Liver (tissue), 9 donors: ENCODE measurements around the gene MS4A5. TPM values are rescaled to one million over a fixed set of nuclear protein-coding genes. Genes with fewer than 3 reads are reported as not detected.

Source experiments
- DNase-seq: peaks from one replicate; pipeline ENCODE4 v3.0.0-alpha.2; 2017; ENCODE audit warnings: low spot score
- H3K27ac ChIP-seq, 2 donors: one replicate each; pipeline ENCODE4 v1.7.0; 2013; ENCODE audit warnings: inconsistent platforms in 2 of 2, low read length in 2 of 2, control low read depth in 1 of 2, low read depth in 1 of 2, mild to moderate bottlenecking in 1 of 2
- H3K27me3 ChIP-seq, 4 donors: one replicate each; pipeline versions ENCODE4 v1.6.1 to v1.7.0; 2013; ENCODE audit warnings: low read length in 3 of 4, inconsistent platforms in 1 of 4, mild to moderate bottlenecking in 1 of 4, moderate library complexity in 1 of 4; ENCODE audit not compliant: control insufficient read depth in 4 of 4, insufficient read depth in 4 of 4
- H3K36me3 ChIP-seq, 4 donors: one replicate each; pipeline versions ENCODE4 v1.6.1 to v1.7.0; 2013; ENCODE audit warnings: low read length in 3 of 4, mild to moderate bottlenecking in 3 of 4, low read depth in 1 of 4, moderate library complexity in 1 of 4; ENCODE audit not compliant: control insufficient read depth in 4 of 4, insufficient read depth in 3 of 4
- H3K4me1 ChIP-seq, 4 donors: one replicate each; pipeline versions ENCODE4 v1.6.1 to v1.7.0; 2013; ENCODE audit warnings: low read length in 3 of 4, mild to moderate bottlenecking in 3 of 4, moderate library complexity in 1 of 4; ENCODE audit not compliant: control insufficient read depth in 4 of 4, insufficient read depth in 4 of 4
- H3K4me3 ChIP-seq, 3 donors: one replicate each; pipeline versions ENCODE4 v1.6.1 to v1.7.0; 2013; ENCODE audit warnings: low read length in 3 of 3, control low read depth in 1 of 3, low read depth in 1 of 3, mild to moderate bottlenecking in 1 of 3
- H3K9ac ChIP-seq, 2 donors: one replicate each; pipeline ENCODE4 v1.7.0; 2013; ENCODE audit warnings: low read length in 2 of 2, mild to moderate bottlenecking in 2 of 2, moderate library complexity in 2 of 2, control low read depth in 1 of 2, low read depth in 1 of 2
- H3K9me3 ChIP-seq, 4 donors: one replicate each; pipeline versions ENCODE4 v1.6.1 to v1.7.0; 2013; ENCODE audit warnings: low read length in 3 of 4; ENCODE audit not compliant: control insufficient read depth in 4 of 4
- ATF3 ChIP-seq: IDR thresholded peaks from 2 replicates; pipeline ENCODE4 v1.6.1; 2016; ENCODE audit warnings: antibody characterized with exemption
- FOXA1 ChIP-seq: IDR thresholded peaks from 2 replicates; pipeline ENCODE4 v1.6.1; 2016; ENCODE audit warnings: antibody characterized with exemption
- FOXA2 ChIP-seq: IDR thresholded peaks from 2 replicates; pipeline ENCODE4 v1.6.1; 2016; ENCODE audit warnings: antibody characterized with exemption
- GABPA ChIP-seq, 2 donors: IDR thresholded peaks in 1 of 2; conservative IDR thresholded peaks in 1 of 2; 2 replicates each; pipeline ENCODE4 v1.6.1; 2016; ENCODE audit warnings: antibody characterized with exemption in 2 of 2, mild to moderate bottlenecking in 1 of 2, moderate library complexity in 1 of 2
- HNF4A ChIP-seq, 2 donors: conservative IDR thresholded peaks; 2 replicates each; pipeline ENCODE4 v1.6.1; 2016; ENCODE audit warnings: antibody characterized with exemption in 2 of 2, mild to moderate bottlenecking in 2 of 2
- HNF4G ChIP-seq: IDR thresholded peaks from 2 replicates; pipeline ENCODE4 v1.6.1; 2016; ENCODE audit warnings: antibody characterized with exemption
- JUND ChIP-seq, 2 donors: IDR thresholded peaks; 2 replicates each; pipeline ENCODE4 v1.6.1; 2016; ENCODE audit warnings: antibody characterized with exemption in 2 of 2
- MAX ChIP-seq: IDR thresholded peaks from 2 replicates; pipeline ENCODE4 v1.6.1; 2016; ENCODE audit warnings: antibody characterized with exemption
- RAD21 ChIP-seq, 2 donors: IDR thresholded peaks; 2 replicates each; pipeline ENCODE4 v1.6.1; 2016; ENCODE audit warnings: antibody characterized with exemption in 2 of 2, mild to moderate bottlenecking in 2 of 2
- RXRA ChIP-seq, 2 donors: IDR thresholded peaks; 2 replicates each; pipeline ENCODE4 v1.6.1; 2017 to 2018; ENCODE audit warnings: antibody characterized with exemption in 2 of 2, mild to moderate bottlenecking in 1 of 2
- SP1 ChIP-seq: IDR thresholded peaks from 2 replicates; pipeline ENCODE4 v1.6.1; 2018; ENCODE audit warnings: antibody characterized with exemption, mild to moderate bottlenecking
- TAF1 ChIP-seq: conservative IDR thresholded peaks from 2 replicates; pipeline ENCODE4 v1.6.1; 2016; ENCODE audit warnings: antibody characterized with exemption, mild to moderate bottlenecking
- YY1 ChIP-seq: IDR thresholded peaks from 2 replicates; pipeline ENCODE4 v1.6.1; 2016; ENCODE audit warnings: antibody characterized with exemption, mild to moderate bottlenecking
- ZBTB33 ChIP-seq: IDR thresholded peaks from 2 replicates; pipeline ENCODE4 v1.6.1; 2016; ENCODE audit warnings: antibody characterized with exemption
- WGBS: extraction: QIAGEN DNeasy Blood & Tissue Kit; methylation state at CpG from one replicate; pipeline ENCODE4 v1.1.7; 2013; 5-methylcytosine and 5-hydroxymethylcytosine counted together
- polyA plus RNA-seq, 2 donors: library from polyadenylated mRNA; stranded (reverse) in 1 of 2; unstranded in 1 of 2; fragments of 200-250 nt in 1 of 2; fragments of >200 nt in 1 of 2; fragmentation: Nextera tagmentation in 1 of 2; extraction: Ambion mirVana in 1 of 2; gene quantifications; one replicate each; pipeline versions ENCODE4 v1.2.1 to v1.2.3, GENCODE V29; 2013 to 2015
- total RNA-seq, 2 donors: library from RNA; depleted of rRNA; stranded (reverse); fragments of >200 nt; gene quantifications; one replicate each; pipeline ENCODE4 v1.2.3, GENCODE V29; 2014
- TF ChIP-seq, protein P1 (sequence below): fragments of 150-350 bp; IDR thresholded peaks from 2 replicates; pipeline ENCODE4 v1.5.1; 2017; ENCODE audit warnings: improper control_type of control experiment, low read depth, low read length; ENCODE audit not compliant: missing input control
- TF ChIP-seq, protein P2 (sequence below): IDR thresholded peaks from 2 replicates; pipeline ENCODE4 v1.6.1; 2016; ENCODE audit warnings: antibody characterized with exemption, mild to moderate bottlenecking
- donor health status: healthy.
- donor health status: healthy.
- donor health status: healthy.
- donor health status: healthy.
- donor health status: healthy.

Gene MS4A5
- total and polyA plus RNA-seq, 4 donors = not detected

GRCh38 chr11:60420015-60420414 is 9.4 kb upstream of the MS4A5 start (continued):
- TF ChIP-seq, protein P1, sequence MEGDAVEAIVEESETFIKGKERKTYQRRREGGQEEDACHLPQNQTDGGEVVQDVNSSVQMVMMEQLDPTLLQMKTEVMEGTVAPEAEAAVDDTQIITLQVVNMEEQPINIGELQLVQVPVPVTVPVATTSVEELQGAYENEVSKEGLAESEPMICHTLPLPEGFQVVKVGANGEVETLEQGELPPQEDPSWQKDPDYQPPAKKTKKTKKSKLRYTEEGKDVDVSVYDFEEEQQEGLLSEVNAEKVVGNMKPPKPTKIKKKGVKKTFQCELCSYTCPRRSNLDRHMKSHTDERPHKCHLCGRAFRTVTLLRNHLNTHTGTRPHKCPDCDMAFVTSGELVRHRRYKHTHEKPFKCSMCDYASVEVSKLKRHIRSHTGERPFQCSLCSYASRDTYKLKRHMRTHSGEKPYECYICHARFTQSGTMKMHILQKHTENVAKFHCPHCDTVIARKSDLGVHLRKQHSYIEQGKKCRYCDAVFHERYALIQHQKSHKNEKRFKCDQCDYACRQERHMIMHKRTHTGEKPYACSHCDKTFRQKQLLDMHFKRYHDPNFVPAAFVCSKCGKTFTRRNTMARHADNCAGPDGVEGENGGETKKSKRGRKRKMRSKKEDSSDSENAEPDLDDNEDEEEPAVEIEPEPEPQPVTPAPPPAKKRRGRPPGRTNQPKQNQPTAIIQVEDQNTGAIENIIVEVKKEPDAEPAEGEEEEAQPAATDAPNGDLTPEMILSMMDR = no peak
- TF ChIP-seq ZBTB33 = no peak
- TF ChIP-seq HNF4A (conservative IDR thresholded peaks at IDR 0.05) = no peak
- no peak for TF ChIP-seq FOXA1
- TF ChIP-seq FOXA2 = no peak
- TF ChIP-seq TAF1 = no peak

- Histone ChIP-seq H3K9me3 (peaks cover 0 to 11% (median 3%) of the 10 kb centered on the region in 4 donors), H3K4me1 (no peaks in the 10 kb centered on the region), H3K27ac (no peak overlapping the region), H3K36me3 (no peaks in the 10 kb centered on the region), H3K27me3 (no peaks in the 10 kb centered on the region), H3K9ac (no peak overlapping the region), H3K4me3 (no peak overlapping the region)
- 73% methylated on average over 1 of the region's 1 CpG for WGBS
- no peak for DNase-seq
- TF ChIP-seq TAF1 (no peak), HNF4G (no peak), MAX (no peak), ATF3 (no peak), YY1 (no peak), GABPA (IDR thresholded peaks at IDR 0.05 in 1 of 2, conservative IDR thresholded peaks at IDR 0.05 in 1 of 2) (no peak), JUND (IDR thresholded peaks at IDR 0.05) (no peak), RAD21 (IDR thresholded peaks at IDR 0.05) (no peak), RXRA (IDR thresholded peaks at IDR 0.05) (no peak), HNF4A (conservative IDR thresholded peaks at IDR 0.05) (no peak), FOXA1 (no peak), ZBTB33 (no peak), SP1 (no peak)
- TF ChIP-seq, protein P2, sequence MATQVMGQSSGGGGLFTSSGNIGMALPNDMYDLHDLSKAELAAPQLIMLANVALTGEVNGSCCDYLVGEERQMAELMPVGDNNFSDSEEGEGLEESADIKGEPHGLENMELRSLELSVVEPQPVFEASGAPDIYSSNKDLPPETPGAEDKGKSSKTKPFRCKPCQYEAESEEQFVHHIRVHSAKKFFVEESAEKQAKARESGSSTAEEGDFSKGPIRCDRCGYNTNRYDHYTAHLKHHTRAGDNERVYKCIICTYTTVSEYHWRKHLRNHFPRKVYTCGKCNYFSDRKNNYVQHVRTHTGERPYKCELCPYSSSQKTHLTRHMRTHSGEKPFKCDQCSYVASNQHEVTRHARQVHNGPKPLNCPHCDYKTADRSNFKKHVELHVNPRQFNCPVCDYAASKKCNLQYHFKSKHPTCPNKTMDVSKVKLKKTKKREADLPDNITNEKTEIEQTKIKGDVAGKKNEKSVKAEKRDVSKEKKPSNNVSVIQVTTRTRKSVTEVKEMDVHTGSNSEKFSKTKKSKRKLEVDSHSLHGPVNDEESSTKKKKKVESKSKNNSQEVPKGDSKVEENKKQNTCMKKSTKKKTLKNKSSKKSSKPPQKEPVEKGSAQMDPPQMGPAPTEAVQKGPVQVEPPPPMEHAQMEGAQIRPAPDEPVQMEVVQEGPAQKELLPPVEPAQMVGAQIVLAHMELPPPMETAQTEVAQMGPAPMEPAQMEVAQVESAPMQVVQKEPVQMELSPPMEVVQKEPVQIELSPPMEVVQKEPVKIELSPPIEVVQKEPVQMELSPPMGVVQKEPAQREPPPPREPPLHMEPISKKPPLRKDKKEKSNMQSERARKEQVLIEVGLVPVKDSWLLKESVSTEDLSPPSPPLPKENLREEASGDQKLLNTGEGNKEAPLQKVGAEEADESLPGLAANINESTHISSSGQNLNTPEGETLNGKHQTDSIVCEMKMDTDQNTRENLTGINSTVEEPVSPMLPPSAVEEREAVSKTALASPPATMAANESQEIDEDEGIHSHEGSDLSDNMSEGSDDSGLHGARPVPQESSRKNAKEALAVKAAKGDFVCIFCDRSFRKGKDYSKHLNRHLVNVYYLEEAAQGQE = no peak
- TF ChIP-seq, protein P1 = no peak
Measured at GRCh38 chr11:60422609-60423008, 6.8 kb upstream of the MS4A5 start.
